CD4-positive, alpha-beta T cell treated with Interleukin-4 for 1 hour (primary cell): ENCODE results near the gene NMD3.

Source experiments
- DNase-seq, 2 donors: peaks; one replicate each; pipeline ENCODE4 v3.0.0-alpha.2; 2020 to 2022

The NMD3 gene

GRCh38 chr3:161284989-161285388 lies 63.9 kb downstream of the NMD3 start:
- no peak for DNase-seq

- no peak for DNase-seq
Measured at GRCh38 chr3:161289174-161289573, 68.1 kb downstream of the NMD3 start.

- no peak for DNase-seq
Measured at GRCh38 chr3:161291191-161291901, 70.2 kb downstream of the NMD3 start.

GRCh38 chr3:161293381-161293780 lies 72.3 kb downstream of the NMD3 start:
- DNase-seq = no peak

- DNase-seq = no peak
Measured at GRCh38 chr3:161295325-161295724, 74.2 kb downstream of the NMD3 start.

GRCh38 chr3:161296814-161297213 lies 75.7 kb downstream of the NMD3 start:
- DNase-seq = no peak
